ENCODE measurements around the gene BRD3OS. TPM values are rescaled to one million over a fixed set of nuclear protein-coding genes. Genes with fewer than 3 reads are reported as not detected.

BRD3OS gene
- polyA plus RNA-seq, 1 of the 3 experiments (the other 2 are of a cell fraction), result 23.1 TPM

DNA sequence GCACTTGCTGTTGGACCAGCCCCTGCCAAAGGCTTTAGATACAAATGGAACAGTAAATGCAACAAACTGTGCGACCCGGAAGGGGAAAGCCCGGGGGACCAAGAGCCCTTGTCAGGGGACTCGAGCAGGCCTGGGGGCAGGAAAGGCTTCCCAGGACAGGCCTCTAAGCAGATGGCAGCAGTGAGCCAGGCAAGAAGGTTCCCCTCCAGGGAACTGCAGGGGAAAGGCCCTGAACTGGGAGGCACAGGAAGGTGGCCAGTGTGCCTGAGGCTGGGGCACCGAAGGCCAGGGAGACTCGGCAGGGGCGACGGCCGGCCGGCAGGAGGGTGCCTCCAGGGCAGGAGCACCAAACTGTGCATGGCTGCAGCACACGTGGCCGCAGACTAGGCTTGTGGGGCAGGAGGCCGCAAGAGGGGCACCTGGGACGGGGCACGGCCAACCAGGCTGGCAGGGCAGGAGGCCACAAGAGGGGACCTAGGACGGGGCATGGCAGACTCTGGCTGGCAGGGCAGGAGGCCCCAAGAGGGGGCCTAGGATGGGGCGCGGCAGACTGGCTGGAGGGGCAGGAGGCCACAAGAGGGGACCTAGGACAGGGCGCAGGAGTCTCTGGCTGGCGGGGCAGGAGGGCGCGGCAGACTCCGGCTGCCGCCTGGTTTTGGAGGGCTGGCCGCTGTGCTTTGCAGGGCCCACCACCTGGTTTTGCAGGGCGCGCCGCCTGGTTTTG lies 43.2 kb upstream of the BRD3OS start:
- CTCF ChIA-PET, result interaction anchor here (2.9 kb wide), 1 partner anchor 12 kb away, joined by 14 read pairs; no protein-coding TSS in a partner anchor
- TF ChIP-seq NFIC (IDR thresholded peaks at IDR 0.05; ENCODE audit: borderline replicate concordance) (no peak), RAD21 (IDR thresholded peaks at IDR 0.05; ENCODE audit: low read length) (no peak), FOXM1 (IDR thresholded peaks at IDR 0.05; ENCODE audit: low read depth) (no peak), SMC3 (IDR thresholded peaks at IDR 0.05; ENCODE audit: low read depth, low read length) (no peak), RXRA (IDR thresholded peaks at IDR 0.05; ENCODE audit: borderline replicate concordance, low read depth) (no peak), RCOR1 (IDR thresholded peaks at IDR 0.05; ENCODE audit: low read length) (no peak), CHD2 (IDR thresholded peaks at IDR 0.05; ENCODE audit: low read length, partially characterized antibody) (no peak), EP300 (IDR thresholded peaks at IDR 0.05; ENCODE audit: borderline replicate concordance in 1 of 2, low read depth in 1 of 2, low read length in 1 of 2) (no peak), TEAD4 (IDR thresholded peaks at IDR 0.05; ENCODE audit: borderline replicate concordance, insufficient read depth) (no peak), SIN3A (IDR thresholded peaks at IDR 0.05; ENCODE audit: borderline replicate concordance, low read depth, low read length) (no peak), YY1 (IDR thresholded peaks at IDR 0.05; ENCODE audit: low read depth) (no peak), ELF1 (IDR thresholded peaks at IDR 0.05) (no peak), TCF12 (IDR thresholded peaks at IDR 0.05) (no peak), MXI1 (IDR thresholded peaks at IDR 0.05; ENCODE audit: low read depth, low read length) (no peak)
- TF ChIP-seq, protein P1, sequence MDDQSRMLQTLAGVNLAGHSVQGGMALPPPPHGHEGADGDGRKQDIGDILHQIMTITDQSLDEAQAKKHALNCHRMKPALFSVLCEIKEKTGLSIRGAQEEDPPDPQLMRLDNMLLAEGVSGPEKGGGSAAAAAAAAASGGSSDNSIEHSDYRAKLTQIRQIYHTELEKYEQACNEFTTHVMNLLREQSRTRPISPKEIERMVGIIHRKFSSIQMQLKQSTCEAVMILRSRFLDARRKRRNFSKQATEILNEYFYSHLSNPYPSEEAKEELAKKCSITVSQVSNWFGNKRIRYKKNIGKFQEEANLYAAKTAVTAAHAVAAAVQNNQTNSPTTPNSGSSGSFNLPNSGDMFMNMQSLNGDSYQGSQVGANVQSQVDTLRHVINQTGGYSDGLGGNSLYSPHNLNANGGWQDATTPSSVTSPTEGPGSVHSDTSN (IDR thresholded peaks at IDR 0.05), result no peak
- TF ChIP-seq, protein P2, sequence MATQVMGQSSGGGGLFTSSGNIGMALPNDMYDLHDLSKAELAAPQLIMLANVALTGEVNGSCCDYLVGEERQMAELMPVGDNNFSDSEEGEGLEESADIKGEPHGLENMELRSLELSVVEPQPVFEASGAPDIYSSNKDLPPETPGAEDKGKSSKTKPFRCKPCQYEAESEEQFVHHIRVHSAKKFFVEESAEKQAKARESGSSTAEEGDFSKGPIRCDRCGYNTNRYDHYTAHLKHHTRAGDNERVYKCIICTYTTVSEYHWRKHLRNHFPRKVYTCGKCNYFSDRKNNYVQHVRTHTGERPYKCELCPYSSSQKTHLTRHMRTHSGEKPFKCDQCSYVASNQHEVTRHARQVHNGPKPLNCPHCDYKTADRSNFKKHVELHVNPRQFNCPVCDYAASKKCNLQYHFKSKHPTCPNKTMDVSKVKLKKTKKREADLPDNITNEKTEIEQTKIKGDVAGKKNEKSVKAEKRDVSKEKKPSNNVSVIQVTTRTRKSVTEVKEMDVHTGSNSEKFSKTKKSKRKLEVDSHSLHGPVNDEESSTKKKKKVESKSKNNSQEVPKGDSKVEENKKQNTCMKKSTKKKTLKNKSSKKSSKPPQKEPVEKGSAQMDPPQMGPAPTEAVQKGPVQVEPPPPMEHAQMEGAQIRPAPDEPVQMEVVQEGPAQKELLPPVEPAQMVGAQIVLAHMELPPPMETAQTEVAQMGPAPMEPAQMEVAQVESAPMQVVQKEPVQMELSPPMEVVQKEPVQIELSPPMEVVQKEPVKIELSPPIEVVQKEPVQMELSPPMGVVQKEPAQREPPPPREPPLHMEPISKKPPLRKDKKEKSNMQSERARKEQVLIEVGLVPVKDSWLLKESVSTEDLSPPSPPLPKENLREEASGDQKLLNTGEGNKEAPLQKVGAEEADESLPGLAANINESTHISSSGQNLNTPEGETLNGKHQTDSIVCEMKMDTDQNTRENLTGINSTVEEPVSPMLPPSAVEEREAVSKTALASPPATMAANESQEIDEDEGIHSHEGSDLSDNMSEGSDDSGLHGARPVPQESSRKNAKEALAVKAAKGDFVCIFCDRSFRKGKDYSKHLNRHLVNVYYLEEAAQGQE (IDR thresholded peaks at IDR 0.05; ENCODE audit: low read depth, low read length), result no peak
- peaks cover 0 to 32% of the 10 kb centered on the region in 2 experiments; a peak in 1 of 4 replicates for H3K4me1 ChIP-seq (ENCODE audit: control insufficient read depth in 1 of 2, insufficient read depth in 2 of 2, low read depth in 1 of 2, low read length in 1 of 2)
- H3K9me2 ChIP-seq, result no peaks in the 10 kb centered on the region
- no peak overlapping the region; a peak in 1 of 4 replicates for H3K27ac ChIP-seq (ENCODE audit: low read depth in 2 of 2, low read length in 1 of 2)
- H3K27me3 ChIP-seq (ENCODE audit: insufficient read depth), result no peaks in the 10 kb centered on the region
- H4K20me1 ChIP-seq (ENCODE audit: insufficient read depth), result peaks cover 98% of the 10 kb centered on the region
- no peaks in the 10 kb centered on the region for H3K36me3 ChIP-seq (replicated peaks in 1 of 2; ENCODE audit: control insufficient read depth in 1 of 2, insufficient read depth in 2 of 2, low read length in 1 of 2)
- DNase-seq, result peak; percentile 47
- no peak overlapping the region for H3K4me2 ChIP-seq
- H3K79me2 ChIP-seq (ENCODE audit: insufficient read depth), result peaks cover 100% of the 10 kb centered on the region
- 97% methylated on average over 21 of the region's 28 CpGs for WGBS (ENCODE audit: low lambda C conversion rate)
- POLR2A ChIA-PET, result no interaction called here
- H3F3A ChIP-seq (replicated peaks; ENCODE audit: insufficient read depth), result no peaks in the 10 kb centered on the region
- no peak overlapping the region for H3K9ac ChIP-seq
- no peaks in the 10 kb centered on the region for H3K9me3 ChIP-seq
- no peak overlapping the region for H2AFZ ChIP-seq (ENCODE audit: low read depth)
- no peak overlapping the region for H3K4me3 ChIP-seq (ENCODE audit: low read depth in 2 of 2, low read length in 1 of 2)
